ENCODE measurements around the gene TTC32. TPM values are rescaled to one million over a fixed set of nuclear protein-coding genes. Genes with fewer than 3 reads are reported as not detected.

The TTC32 gene
- total and polyA plus RNA-seq, 2 donors (not counting 3 experiments of a cell fraction or from before 2014, with no cell fraction given), result 8.8 to 9.4 TPM

- no TSS peak for BruUV-seq (replicated peaks)
- POLR2A ChIA-PET, result no interaction called here
- no peaks in the 10 kb centered on the region for H4K20me1 ChIP-seq (replicated peaks; ENCODE audit: control insufficient read depth, extremely low read depth, insufficient read depth, low read length)
Measured at GRCh38 chr2:19872302-19872701, 29.5 kb downstream of the TTC32 start.

GRCh38 chr2:19871836-19872235, 29.9 kb downstream of the TTC32 start:
- H3K4me1 ChIP-seq (ENCODE audit: control insufficient read depth, extremely low read depth, insufficient read depth, low read length), result peaks cover 5% of the 10 kb centered on the region
- POLR2A ChIA-PET, result no interaction called here
- intact Hi-C loops (cut with micrococcal nuclease), result no loop called here
- DNase-seq (ENCODE audit: low read depth, low spot score) (no peak), FAIRE-seq (no peak)
- H3K27me3 ChIP-seq (ENCODE audit: control insufficient read depth in 2 of 2, insufficient read depth in 2 of 2, low read length in 2 of 2), result no peaks in the 10 kb centered on the region
- BruUV-seq (replicated peaks), result no TSS peak
- no peak overlapping the region for H2AFZ ChIP-seq (ENCODE audit: low read depth, low read length)
- H3K9ac ChIP-seq (replicated peaks; ENCODE audit: extremely low read depth, insufficient read depth, low read length), result no peak overlapping the region
- no peak overlapping the region for H3K4me3 ChIP-seq (replicated peaks in 1 of 3; ENCODE audit: insufficient read depth in 1 of 3, low read depth in 1 of 3, low read length in 3 of 3)
- H3K36me3 ChIP-seq (ENCODE audit: control insufficient read depth in 2 of 2, extremely low read depth in 1 of 2, insufficient read depth in 2 of 2, low read length in 2 of 2), result no peaks in the 10 kb centered on the region
- H3K9me3 ChIP-seq (replicated peaks; ENCODE audit: control insufficient read depth, insufficient read depth, low read length), result no peaks in the 10 kb centered on the region
- H4K20me1 ChIP-seq (replicated peaks; ENCODE audit: control insufficient read depth, extremely low read depth, insufficient read depth, low read length), result no peaks in the 10 kb centered on the region
- CTCF ChIA-PET, result no interaction called here
- no peaks in the 10 kb centered on the region for H3K9me1 ChIP-seq (replicated peaks; ENCODE audit: control insufficient read depth, extremely low read depth, insufficient read depth, low read length)
- no peaks in the 10 kb centered on the region for H3K79me2 ChIP-seq (ENCODE audit: control insufficient read depth, insufficient read depth, low read length)
- TF ChIP-seq MYC (IDR thresholded peaks at IDR 0.05; ENCODE audit: low read depth, low read length) (no peak), EZH2 (IDR thresholded peaks at IDR 0.05; ENCODE audit: borderline replicate concordance, low read depth, low read length, severe bottlenecking) (no peak), GATA2 (IDR thresholded peaks at IDR 0.05; ENCODE audit: insufficient read depth, insufficient read length, low read depth, low read length) (no peak), POLR2A (IDR thresholded peaks at IDR 0.05; ENCODE audit: low read depth, low read length) (no peak), JUN (IDR thresholded peaks at IDR 0.05; ENCODE audit: borderline replicate concordance, insufficient read depth, insufficient read length, low read depth) (no peak), POLR2AphosphoS5 (IDR thresholded peaks at IDR 0.05; ENCODE audit: insufficient read depth, low read depth, low read length) (no peak), FOS (IDR thresholded peaks at IDR 0.05; ENCODE audit: borderline replicate concordance, insufficient read depth, low read length) (no peak)
- TF ChIP-seq, protein P1, sequence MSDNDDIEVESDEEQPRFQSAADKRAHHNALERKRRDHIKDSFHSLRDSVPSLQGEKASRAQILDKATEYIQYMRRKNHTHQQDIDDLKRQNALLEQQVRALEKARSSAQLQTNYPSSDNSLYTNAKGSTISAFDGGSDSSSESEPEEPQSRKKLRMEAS (IDR thresholded peaks at IDR 0.05; ENCODE audit: insufficient read depth, insufficient read length), result no peak
- TF ChIP-seq, protein P2, sequence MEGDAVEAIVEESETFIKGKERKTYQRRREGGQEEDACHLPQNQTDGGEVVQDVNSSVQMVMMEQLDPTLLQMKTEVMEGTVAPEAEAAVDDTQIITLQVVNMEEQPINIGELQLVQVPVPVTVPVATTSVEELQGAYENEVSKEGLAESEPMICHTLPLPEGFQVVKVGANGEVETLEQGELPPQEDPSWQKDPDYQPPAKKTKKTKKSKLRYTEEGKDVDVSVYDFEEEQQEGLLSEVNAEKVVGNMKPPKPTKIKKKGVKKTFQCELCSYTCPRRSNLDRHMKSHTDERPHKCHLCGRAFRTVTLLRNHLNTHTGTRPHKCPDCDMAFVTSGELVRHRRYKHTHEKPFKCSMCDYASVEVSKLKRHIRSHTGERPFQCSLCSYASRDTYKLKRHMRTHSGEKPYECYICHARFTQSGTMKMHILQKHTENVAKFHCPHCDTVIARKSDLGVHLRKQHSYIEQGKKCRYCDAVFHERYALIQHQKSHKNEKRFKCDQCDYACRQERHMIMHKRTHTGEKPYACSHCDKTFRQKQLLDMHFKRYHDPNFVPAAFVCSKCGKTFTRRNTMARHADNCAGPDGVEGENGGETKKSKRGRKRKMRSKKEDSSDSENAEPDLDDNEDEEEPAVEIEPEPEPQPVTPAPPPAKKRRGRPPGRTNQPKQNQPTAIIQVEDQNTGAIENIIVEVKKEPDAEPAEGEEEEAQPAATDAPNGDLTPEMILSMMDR (IDR thresholded peaks at IDR 0.05; ENCODE audit: extremely low read depth in 1 of 2, insufficient read depth in 1 of 2, low read depth in 1 of 2, low read length in 2 of 2), result no peak
- H3K27ac ChIP-seq (ENCODE audit: insufficient read depth, low read depth, low read length), result no peak overlapping the region
- dilution Hi-C loops (cut with MboI; ENCODE audit: extremely low pct_ligation_motif_present, low sequenced_read_pairs), result no loop called here
- no peak overlapping the region for H3K4me2 ChIP-seq (ENCODE audit: insufficient read depth, low read length)

More at GRCh38 chr2:19872302-19872701, 29.5 kb downstream of the TTC32 start:
- dilution Hi-C loops (cut with MboI; ENCODE audit: extremely low pct_ligation_motif_present, low sequenced_read_pairs) (no loop called here), intact Hi-C loops (cut with micrococcal nuclease) (no loop called here)
- no peak overlapping the region for H3K27ac ChIP-seq (ENCODE audit: insufficient read depth, low read depth, low read length)
- DNase-seq (ENCODE audit: low read depth, low spot score) (no peak), FAIRE-seq (no peak)
- H3K9ac ChIP-seq (replicated peaks; ENCODE audit: extremely low read depth, insufficient read depth, low read length), result no peak overlapping the region
- TF ChIP-seq FOS (IDR thresholded peaks at IDR 0.05; ENCODE audit: borderline replicate concordance, insufficient read depth, low read length), result no peak
- no peak for TF ChIP-seq JUN (IDR thresholded peaks at IDR 0.05; ENCODE audit: borderline replicate concordance, insufficient read depth, insufficient read length, low read depth)
- H3K36me3 ChIP-seq (ENCODE audit: control insufficient read depth in 2 of 2, extremely low read depth in 1 of 2, insufficient read depth in 2 of 2, low read length in 2 of 2), result no peaks in the 10 kb centered on the region
- H3K4me2 ChIP-seq (ENCODE audit: insufficient read depth, low read length), result no peak overlapping the region
- CTCF ChIA-PET, result interaction anchor here (2.1 to 2.6 kb wide), 2 partner anchors 9 to 222 kb away, joined by 7 to 8 read pairs; no protein-coding TSS in a partner anchor
- no peak overlapping the region for H2AFZ ChIP-seq (ENCODE audit: low read depth, low read length)
- no peaks in the 10 kb centered on the region for H3K9me1 ChIP-seq (replicated peaks; ENCODE audit: control insufficient read depth, extremely low read depth, insufficient read depth, low read length)
- H3K4me3 ChIP-seq (replicated peaks in 1 of 3; ENCODE audit: insufficient read depth in 1 of 3, low read depth in 1 of 3, low read length in 3 of 3), result no peak overlapping the region
- H3K27me3 ChIP-seq (ENCODE audit: control insufficient read depth in 2 of 2, insufficient read depth in 2 of 2, low read length in 2 of 2), result no peaks in the 10 kb centered on the region
- peaks cover 5% of the 10 kb centered on the region for H3K4me1 ChIP-seq (ENCODE audit: control insufficient read depth, extremely low read depth, insufficient read depth, low read length)
- no peaks in the 10 kb centered on the region for H3K79me2 ChIP-seq (ENCODE audit: control insufficient read depth, insufficient read depth, low read length)
- no peaks in the 10 kb centered on the region for H3K9me3 ChIP-seq (replicated peaks; ENCODE audit: control insufficient read depth, insufficient read depth, low read length)

Data from endothelial cell of umbilical vein (primary cell).